ENCODE measurements around the gene WSB2.
"Not testable (repeated sequence)": the region's sequence is repeated elsewhere in the genome, so short reads cannot be mapped to it uniquely, and the experiment has no call there.

The WSB2 gene

DNA sequence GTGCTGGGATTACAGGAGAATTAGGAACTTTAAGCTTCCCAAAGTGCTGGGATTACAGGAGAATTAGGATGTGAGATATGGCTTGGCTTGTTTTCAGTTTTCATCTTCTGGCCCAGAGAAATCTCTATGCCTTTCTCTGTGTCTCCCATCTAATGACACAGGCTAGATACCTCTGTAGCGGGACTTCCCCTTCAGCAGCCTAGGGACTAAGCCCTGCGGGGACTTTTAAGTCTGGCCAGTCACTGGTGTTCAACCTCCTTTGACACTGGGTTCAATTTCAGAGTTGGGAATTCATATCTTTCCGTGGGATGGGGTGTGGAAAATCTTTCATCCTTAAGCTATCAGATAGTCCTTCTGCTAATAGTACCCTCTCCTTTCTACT, 38.3 kb downstream of the WSB2 start:
- TF ChIP-seq JUND (IDR thresholded peaks at IDR 0.05; ENCODE audit: low read depth) = no peak
- no peak for DNase-seq (ENCODE audit: low read depth in 1 of 2, low spot score in 1 of 2)
- in situ Hi-C loops (cut with HindIII; ENCODE audit: low pct_unique_long_range_greater_than_20kb, low sequenced_read_pairs) = no loop called here

DNA sequence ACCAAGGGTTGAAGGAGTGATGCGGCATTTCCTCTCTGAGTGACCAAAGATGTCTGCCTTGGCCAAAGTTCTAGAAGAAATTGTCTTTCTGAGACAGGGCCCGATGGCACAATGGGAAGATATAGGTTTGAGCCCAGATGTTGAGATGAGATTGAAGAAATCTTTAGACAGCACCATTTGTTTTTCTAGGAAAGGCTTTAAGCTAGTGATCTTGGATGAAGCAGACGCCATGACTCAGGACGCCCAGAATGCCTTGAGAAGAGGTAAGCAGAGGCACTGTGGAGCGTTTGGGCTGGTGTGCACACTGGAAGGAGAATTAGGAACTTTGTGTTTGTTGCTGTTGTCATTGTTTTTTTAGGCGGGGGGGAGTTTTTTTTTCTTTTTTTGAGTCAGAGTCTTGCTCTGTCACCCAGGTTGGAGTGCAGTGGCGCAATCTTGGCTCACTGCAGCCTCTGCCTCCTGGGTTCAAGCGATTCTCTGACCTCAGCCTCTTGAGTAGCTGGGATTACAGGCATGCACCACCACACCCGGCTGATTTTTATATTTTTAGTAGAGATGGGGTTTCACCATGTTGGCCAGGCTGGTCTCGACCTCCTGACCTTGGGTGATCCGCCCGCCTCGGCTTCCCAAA, 38.8 kb downstream of the WSB2 start:
- in situ Hi-C loops (cut with HindIII; ENCODE audit: low pct_unique_long_range_greater_than_20kb, low sequenced_read_pairs) = not testable (repeated sequence)

DNA sequence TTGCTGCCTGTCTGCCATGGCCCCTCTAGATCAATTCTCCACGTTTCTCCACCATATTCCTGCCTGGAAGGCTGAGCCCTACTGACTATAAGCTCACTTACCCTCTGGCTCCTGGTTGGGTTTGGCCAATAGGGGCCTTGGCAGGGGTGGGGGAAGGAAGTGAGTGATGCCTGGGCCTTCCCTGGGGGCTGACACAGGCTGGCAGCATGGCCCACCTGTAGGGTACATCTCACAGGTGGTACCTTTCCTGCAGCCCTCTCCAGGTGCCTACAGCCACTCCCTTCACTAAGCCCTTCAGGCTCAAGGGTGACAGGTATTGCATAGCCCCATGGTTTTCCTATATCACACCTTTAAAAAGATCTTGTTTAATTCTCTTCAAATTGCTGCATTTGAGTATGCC, 40.9 kb downstream of the WSB2 start:
- no peak for TF ChIP-seq JUND (IDR thresholded peaks at IDR 0.05; ENCODE audit: low read depth)
- in situ Hi-C loops (cut with HindIII; ENCODE audit: low pct_unique_long_range_greater_than_20kb, low sequenced_read_pairs) = no loop called here
- DNase-seq (ENCODE audit: low read depth in 1 of 2, low spot score in 1 of 2) = no peak

More for the DNA sequence above, 38.8 kb downstream of the WSB2 start:
- DNase-seq (ENCODE audit: low read depth in 1 of 2, low spot score in 1 of 2) = not testable (repeated sequence)

DNA sequence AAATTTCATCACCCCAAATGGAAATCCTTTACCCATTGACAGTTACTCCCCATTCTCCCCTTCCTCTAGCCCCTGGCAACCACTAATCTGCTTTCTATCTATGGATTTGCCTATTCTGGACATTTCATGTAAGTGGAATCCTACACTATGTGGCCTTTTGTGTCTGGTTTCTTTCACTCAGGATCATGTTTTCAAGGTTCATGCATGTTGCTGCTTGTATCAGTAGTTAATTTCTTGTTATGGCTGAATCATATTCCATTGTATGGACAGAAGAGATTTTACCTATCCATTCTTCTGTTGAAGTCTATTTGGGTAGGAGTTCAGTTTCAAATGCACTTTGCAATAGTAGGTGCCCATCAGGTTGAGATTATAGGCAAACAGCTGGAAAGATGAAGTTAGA, 43.1 kb downstream of the WSB2 start:
- in situ Hi-C loops (cut with HindIII; ENCODE audit: low pct_unique_long_range_greater_than_20kb, low sequenced_read_pairs) = no loop called here
- no peak for TF ChIP-seq JUND (IDR thresholded peaks at IDR 0.05; ENCODE audit: low read depth)
- no peak for DNase-seq (ENCODE audit: low read depth in 1 of 2, low spot score in 1 of 2)

DNA sequence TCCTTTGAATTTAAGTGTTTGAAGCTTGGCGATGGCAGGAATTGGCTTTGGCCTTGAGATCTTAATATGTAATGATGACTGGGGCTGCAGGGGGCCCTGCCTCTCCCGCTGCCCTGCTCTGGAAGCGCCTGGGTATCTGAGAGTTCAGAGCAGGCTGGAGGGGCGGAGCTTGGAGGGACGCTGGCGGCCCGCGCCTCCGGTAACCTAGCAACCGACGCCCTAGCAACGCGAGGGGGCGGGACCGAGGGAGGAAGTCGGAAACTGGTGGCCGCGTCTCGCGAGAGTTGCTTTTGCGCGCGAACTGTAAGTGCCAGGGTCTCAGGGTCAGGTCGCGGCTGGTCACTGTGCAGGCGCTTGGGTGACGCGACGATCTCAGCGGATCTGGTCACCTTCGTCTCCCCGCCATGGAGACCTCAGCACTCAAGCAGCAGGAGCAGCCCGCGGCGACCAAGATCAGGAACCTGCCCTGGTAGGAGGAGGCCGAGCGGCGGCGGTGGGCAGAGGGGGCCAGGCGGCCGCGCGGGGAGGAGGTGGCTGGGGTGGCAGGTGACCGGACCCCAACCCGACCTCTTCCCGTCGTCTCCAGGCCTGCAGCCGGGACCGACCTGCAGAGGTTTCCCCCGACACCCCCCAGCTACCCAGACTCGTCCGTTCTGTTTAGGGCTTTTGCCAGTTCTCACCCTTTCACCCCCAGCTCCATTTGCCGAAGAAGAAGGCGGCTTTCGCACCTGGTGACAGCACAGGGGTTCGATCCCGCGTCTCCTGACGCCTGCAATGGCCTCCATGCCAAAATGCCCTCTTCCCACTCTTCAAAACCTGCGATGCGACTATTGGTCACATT, 44.3 kb downstream of the WSB2 start, which contains the start of gene RFC5:
Gene RFC5 (plus strand): TSS at position 280 of the 841 bp plus-strand sequence. CDS start 125 bp downstream, at position 405.
- DNase-seq (ENCODE audit: low read depth in 1 of 2, low spot score in 1 of 2) = peak; percentile 91 to 99

DNA sequence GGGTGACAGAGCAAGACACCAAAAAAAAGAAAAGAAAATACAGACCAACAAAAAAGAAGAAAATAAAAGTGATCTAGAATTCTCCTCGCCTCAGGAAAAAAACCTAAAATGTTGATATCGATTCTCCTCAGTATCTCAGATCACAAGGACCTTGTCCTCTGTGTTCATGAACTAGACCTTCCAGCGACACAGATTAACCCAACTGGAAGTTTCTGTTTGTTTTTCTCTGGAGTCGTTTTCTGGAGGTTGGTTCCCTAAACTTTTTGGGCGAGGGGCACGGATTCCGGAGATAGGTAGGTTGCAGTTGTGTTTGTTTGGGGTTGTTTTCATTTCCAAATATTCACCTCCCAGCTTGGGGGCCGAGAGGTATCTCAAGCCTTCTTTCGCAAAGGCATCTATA, 45.0 kb downstream of the WSB2 start:
- in situ Hi-C loops (cut with HindIII; ENCODE audit: low pct_unique_long_range_greater_than_20kb, low sequenced_read_pairs) = no loop called here

More for the DNA sequence above, 44.3 kb downstream of the WSB2 start, which contains the start of gene RFC5:
- in situ Hi-C loops (cut with HindIII; ENCODE audit: low pct_unique_long_range_greater_than_20kb, low sequenced_read_pairs) = no loop called here
- TF ChIP-seq JUND (IDR thresholded peaks at IDR 0.05; ENCODE audit: low read depth) = no peak

DNA sequence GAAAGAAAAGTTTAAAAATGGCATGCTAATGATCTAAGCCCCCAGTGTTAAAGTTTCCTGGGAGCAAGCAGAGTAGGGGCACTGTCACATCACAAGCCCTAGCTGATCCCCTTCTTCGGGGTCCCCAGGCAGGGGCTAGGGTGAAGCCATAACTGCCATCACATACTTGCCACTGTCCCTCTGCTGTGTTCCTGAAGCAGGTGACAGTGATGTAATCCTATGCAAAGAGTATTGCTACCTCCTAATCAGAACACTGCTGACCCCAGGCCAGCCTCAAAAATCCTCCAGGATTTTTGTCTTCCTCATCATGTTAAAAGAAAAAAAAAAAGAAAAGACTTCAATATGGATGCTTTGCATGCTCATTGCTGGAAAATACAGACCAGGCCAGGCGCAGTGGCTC, 45.7 kb downstream of the WSB2 start:
- in situ Hi-C loops (cut with HindIII; ENCODE audit: low pct_unique_long_range_greater_than_20kb, low sequenced_read_pairs) = no loop called here
- DNase-seq (ENCODE audit: low read depth in 1 of 2, low spot score in 1 of 2) = no peak
- TF ChIP-seq JUND (IDR thresholded peaks at IDR 0.05; ENCODE audit: low read depth) = no peak

More for the DNA sequence above, 45.0 kb downstream of the WSB2 start:
- no peak for TF ChIP-seq JUND (IDR thresholded peaks at IDR 0.05; ENCODE audit: low read depth)
- DNase-seq (ENCODE audit: low read depth in 1 of 2, low spot score in 1 of 2) = no peak

DNA sequence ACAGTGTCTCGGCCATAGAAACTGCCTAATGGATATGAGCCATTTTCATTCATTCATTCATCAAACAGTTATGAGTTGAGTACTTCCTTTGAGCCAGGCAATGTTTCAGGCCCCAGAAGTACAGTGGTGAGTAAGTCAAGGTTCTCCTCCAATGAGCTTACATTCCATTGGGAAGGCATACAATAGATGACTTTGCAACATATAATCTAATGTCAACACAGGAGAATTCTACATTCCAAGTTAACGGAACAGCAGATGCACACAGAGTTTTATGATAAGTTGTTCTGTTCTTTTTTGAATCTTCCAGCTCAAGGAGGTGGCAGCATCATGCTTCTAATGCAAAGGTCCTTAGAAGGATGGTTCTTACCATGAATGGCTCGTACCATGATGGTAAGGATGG, 47.7 kb downstream of the WSB2 start:
- no peak for TF ChIP-seq JUND (IDR thresholded peaks at IDR 0.05; ENCODE audit: low read depth)
- no peak for DNase-seq (ENCODE audit: low read depth in 1 of 2, low spot score in 1 of 2)
- in situ Hi-C loops (cut with HindIII; ENCODE audit: low pct_unique_long_range_greater_than_20kb, low sequenced_read_pairs) = no loop called here

DNA sequence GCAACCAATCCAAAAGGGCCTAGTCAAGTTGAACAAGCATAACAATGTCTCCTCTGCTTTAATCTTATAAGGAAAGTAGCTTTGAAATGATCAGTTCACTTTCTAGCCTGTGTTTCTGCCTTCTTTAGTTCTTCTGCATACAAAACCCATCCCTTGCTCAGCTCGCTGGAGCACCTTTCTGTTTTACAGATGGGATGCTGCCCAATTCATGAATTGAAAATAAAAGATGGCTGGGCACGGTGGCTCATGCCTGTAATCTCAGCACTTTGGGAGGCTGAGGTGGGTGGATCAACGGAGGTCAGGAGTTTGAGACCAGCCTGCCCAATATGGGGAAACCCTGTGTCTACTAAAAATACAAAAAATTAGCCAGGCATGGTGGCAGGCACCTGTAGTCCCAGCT, 49.0 kb downstream of the WSB2 start:
- in situ Hi-C loops (cut with HindIII; ENCODE audit: low pct_unique_long_range_greater_than_20kb, low sequenced_read_pairs) = no loop called here
- TF ChIP-seq JUND (IDR thresholded peaks at IDR 0.05; ENCODE audit: low read depth) = no peak
- DNase-seq (ENCODE audit: low read depth in 1 of 2, low spot score in 1 of 2) = no peak

DNA sequence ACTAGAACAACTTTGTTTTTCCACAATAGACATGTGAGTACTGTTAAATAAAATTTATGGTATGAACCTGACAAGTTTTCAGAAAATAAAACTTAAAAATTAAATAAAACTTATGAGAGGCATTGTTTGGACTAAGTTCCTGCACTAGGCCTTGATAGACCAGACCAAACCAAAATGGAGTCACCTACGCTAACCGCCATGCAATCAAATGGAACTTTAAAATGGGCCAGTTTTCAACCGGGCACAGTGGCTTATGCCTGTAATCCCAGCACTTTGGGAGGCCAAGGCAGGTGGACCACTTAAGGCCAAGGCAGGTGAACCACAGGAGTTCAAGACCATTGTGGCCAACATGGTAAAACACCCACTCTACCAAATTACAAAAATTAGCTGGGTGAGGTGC, 49.6 kb downstream of the WSB2 start:
- DNase-seq (ENCODE audit: low read depth in 1 of 2, low spot score in 1 of 2) = no peak
- no peak for TF ChIP-seq JUND (IDR thresholded peaks at IDR 0.05; ENCODE audit: low read depth)
- in situ Hi-C loops (cut with HindIII; ENCODE audit: low pct_unique_long_range_greater_than_20kb, low sequenced_read_pairs) = no loop called here

DNA sequence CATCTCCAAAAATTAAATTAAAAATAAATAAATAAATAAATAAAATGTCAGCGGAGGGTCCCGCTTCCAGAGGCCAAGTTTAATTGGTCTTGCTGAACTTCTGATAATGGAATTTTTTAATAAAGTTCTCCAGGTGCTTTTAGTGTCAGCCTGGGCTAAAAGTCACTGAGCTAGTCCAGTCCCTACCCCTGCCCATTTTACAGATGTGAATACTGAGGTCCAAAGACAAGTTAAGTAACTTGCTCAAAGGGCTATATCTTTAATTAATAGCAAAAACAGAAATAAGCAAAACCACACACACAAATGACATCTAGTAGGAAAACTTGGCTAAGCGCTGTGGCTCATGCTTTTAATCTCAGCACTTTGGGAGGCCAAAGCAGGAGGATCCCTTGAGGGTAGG, 50.1 kb downstream of the WSB2 start:
- TF ChIP-seq JUND (IDR thresholded peaks at IDR 0.05; ENCODE audit: low read depth) = no peak
- in situ Hi-C loops (cut with HindIII; ENCODE audit: low pct_unique_long_range_greater_than_20kb, low sequenced_read_pairs) = no loop called here
- no peak for DNase-seq (ENCODE audit: low read depth in 1 of 2, low spot score in 1 of 2)

DNA sequence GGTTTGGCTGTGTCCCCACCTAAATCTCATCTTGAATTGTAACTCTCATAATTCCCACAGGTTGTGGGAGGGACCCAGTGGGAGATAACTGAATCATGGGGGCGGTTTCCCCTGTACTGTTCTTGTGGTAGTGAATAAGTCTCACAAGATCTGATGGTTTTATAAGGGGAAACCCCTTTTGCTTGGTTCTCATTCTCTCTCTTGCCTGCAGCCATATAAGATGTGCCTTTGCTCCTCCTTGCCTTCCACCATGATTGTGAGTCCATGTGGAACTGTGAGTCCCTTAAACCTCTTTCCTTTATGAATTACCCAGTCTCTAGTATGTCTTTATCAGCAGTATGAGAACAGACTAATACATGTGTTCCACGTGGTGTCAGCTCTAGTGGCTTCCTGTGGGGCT, 61.2 kb downstream of the WSB2 start:
- DNase-seq (ENCODE audit: low read depth in 1 of 2, low spot score in 1 of 2); in situ Hi-C loops (cut with HindIII; ENCODE audit: low pct_unique_long_range_greater_than_20kb, low sequenced_read_pairs): not testable (repeated sequence)

DNA sequence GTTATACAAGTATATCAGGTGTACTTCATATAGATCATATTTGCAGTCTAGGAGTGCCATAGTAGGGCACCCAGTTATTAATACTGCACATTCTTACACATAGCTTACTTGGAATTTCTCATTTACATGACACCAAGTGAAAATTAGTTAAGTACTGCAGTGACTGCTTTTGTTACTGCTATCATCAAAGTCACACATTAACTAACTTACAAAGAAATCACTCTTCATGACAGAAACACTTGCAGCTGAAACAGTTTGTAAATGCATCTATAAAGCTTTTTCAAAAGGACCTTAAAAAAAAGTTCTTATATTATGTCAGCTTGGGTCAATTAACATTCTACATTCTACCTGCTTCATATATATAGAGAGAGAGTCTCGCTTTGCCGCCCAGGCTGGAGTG, 62.3 kb downstream of the WSB2 start:
- no peak for TF ChIP-seq JUND (IDR thresholded peaks at IDR 0.05; ENCODE audit: low read depth)
- in situ Hi-C loops (cut with HindIII; ENCODE audit: low pct_unique_long_range_greater_than_20kb, low sequenced_read_pairs) = no loop called here
- DNase-seq (ENCODE audit: low read depth in 1 of 2, low spot score in 1 of 2) = no peak

All from T47D (cell line).